COLO829 (cell line): Measurements from ENCODE around the gene RASA2.
"Not testable (repeated sequence)": the region's sequence is repeated elsewhere in the genome, so short reads cannot be mapped to it uniquely, and the experiment has no call there.

Experiments
- DNase-seq: peaks from one replicate; pipeline ENCODE4 v3.0.0; 2012; ENCODE audit warnings: low spot score

Gene RASA2

GRCh38 chr3:141498598-141499223, 11.9 kb downstream of the RASA2 start:
- no peak for DNase-seq

GRCh38 chr3:141499284-141499683, 12.5 kb downstream of the RASA2 start:
- no peak for DNase-seq

GRCh38 chr3:141499965-141500364, 13.1 kb downstream of the RASA2 start:
- no peak for DNase-seq

- no peak for DNase-seq
These were observed 13.6 kb downstream of the RASA2 start for GRCh38 chr3:141500397-141500796.

GRCh38 chr3:141505166-141505565, 18.3 kb downstream of the RASA2 start:
- DNase-seq, result no peak

GRCh38 chr3:141506071-141506470, 19.2 kb downstream of the RASA2 start:
- no peak for DNase-seq

- no peak for DNase-seq
These were observed 20.7 kb downstream of the RASA2 start for GRCh38 chr3:141507392-141508066.

- no peak for DNase-seq
These were observed 21.2 kb downstream of the RASA2 start for GRCh38 chr3:141508067-141508436.

GRCh38 chr3:141511361-141511760, 24.5 kb downstream of the RASA2 start:
- no peak for DNase-seq

GRCh38 chr3:141514382-141514781, 27.6 kb downstream of the RASA2 start:
- no peak for DNase-seq

GRCh38 chr3:141519587-141519986, 32.8 kb downstream of the RASA2 start:
- no peak for DNase-seq

GRCh38 chr3:141521781-141522180, 35.0 kb downstream of the RASA2 start:
- DNase-seq, result no peak

GRCh38 chr3:141523615-141524375, 37.0 kb downstream of the RASA2 start:
- DNase-seq, result no peak

- no peak for DNase-seq
These were observed 38.2 kb downstream of the RASA2 start for GRCh38 chr3:141524988-141525387.

- no peak for DNase-seq
These were observed 39.0 kb downstream of the RASA2 start for GRCh38 chr3:141525814-141526213.

GRCh38 chr3:141526709-141527108, 39.9 kb downstream of the RASA2 start:
- no peak for DNase-seq

- DNase-seq, result no peak
These were observed 42.0 kb downstream of the RASA2 start for GRCh38 chr3:141528800-141529199.

GRCh38 chr3:141529256-141529655, 42.4 kb downstream of the RASA2 start:
- DNase-seq, result no peak

- DNase-seq, result peak; percentile 26
These were observed 43.0 kb downstream of the RASA2 start for GRCh38 chr3:141529717-141530414.

GRCh38 chr3:141530415-141530768, 43.6 kb downstream of the RASA2 start:
- DNase-seq, result peak; percentile 56

- no peak for DNase-seq
These were observed 45.8 kb downstream of the RASA2 start for GRCh38 chr3:141532609-141533008.

GRCh38 chr3:141536017-141536416, 49.2 kb downstream of the RASA2 start:
- not testable (repeated sequence) for DNase-seq

- DNase-seq, result no peak
These were observed 51.0 kb downstream of the RASA2 start for GRCh38 chr3:141537856-141538255.
